A549 (cell line): ENCODE measurements around the gene STAMBPL1. TPM values are rescaled to one million over a fixed set of nuclear protein-coding genes. Genes with fewer than 3 reads are reported as not detected.

ENCODE experiments used
- ATAC-seq, 2 experiments: fragments of 200-7000 bp in 1 of 2; fragments of >200 bp in 1 of 2; cut with Nextera tagmentation in 1 of 2; cut with Tn5 transposase in 1 of 2; 3 replicates each; pipeline versions ENCODE4 v1.8.0 to v1.9.1; 2018 to 2020; ENCODE audit warnings: mild to moderate bottlenecking in 1 of 2, moderate library complexity in 1 of 2
- CTCF ChIA-PET: fragments of 300-600 bp; sonication (Branson Sonifier 250); formaldehyde crosslinking; extraction: SDS; loops from one replicate; lab custom pipeline; 2021; ENCODE audit warnings: antibody characterized with exemption, inconsistent platforms; lab: Yijun Ruan, JAX
- POLR2A ChIA-PET: fragments of 350-600 bp; formaldehyde crosslinking; extraction: SDS; loops from one replicate; lab custom pipeline; 2021; ENCODE audit warnings: antibody characterized with exemption, inconsistent platforms; lab: Yijun Ruan, JAX
- DNase-seq, 2 experiments: peaks; one replicate each; pipeline versions ENCODE4 v3.0.0 to v3.0.0-alpha.2; 2011 to 2016; ENCODE audit warnings: low read depth in 1 of 2, low spot score in 1 of 2
- FAIRE-seq: peaks from 2 replicates; lab custom pipeline; 2011; peaks lifted over from hg19 to GRCh38; lab: Jason Lieb, UNC
- H3K27ac ChIP-seq, 2 experiments: fragments of >200 bp; sonication (Bioruptor Twin); formaldehyde crosslinking; 3 replicates each; pipeline ENCODE4 v1.5.1; 2016 to 2017
- H3K4me1 ChIP-seq: fragments of >200 bp; sonication (Bioruptor Twin); formaldehyde crosslinking; 3 replicates; pipeline ENCODE4 v1.6.1; 2016
- H3K4me2 ChIP-seq: fragments of >200 bp; sonication (Bioruptor Twin); formaldehyde crosslinking; 3 replicates; pipeline ENCODE4 v1.6.1; 2016
- H3K4me3 ChIP-seq: fragments of >200 bp; sonication (Bioruptor Twin); formaldehyde crosslinking; 3 replicates; pipeline ENCODE4 v1.5.1; 2016
- H3K9me3 ChIP-seq: fragments of >200 bp; sonication (Bioruptor Twin); formaldehyde crosslinking; 3 replicates; pipeline ENCODE4 v1.6.1; 2016
- BHLHE40 ChIP-seq: IDR thresholded peaks from 2 replicates; pipeline ENCODE4 v1.6.1; 2012; ENCODE audit warnings: low read depth, low read length, inconsistent platforms
- CEBPB ChIP-seq, 2 experiments: fragments of >200 bp in 1 of 2; sonication (Bioruptor Twin) in 1 of 2; formaldehyde crosslinking in 1 of 2; IDR thresholded peaks; 2 replicates each; pipeline ENCODE4 v1.6.1; 2012 to 2016
- CTCF ChIP-seq: fragments of >200 bp; sonication (Bioruptor Twin); formaldehyde crosslinking; IDR thresholded peaks from 3 replicates; pipeline ENCODE4 v1.5.1; 2016
- ELK1 ChIP-seq: fragments of 150-350 bp; IDR thresholded peaks from 2 replicates; pipeline ENCODE4 v1.6.1; 2014; ENCODE audit warnings: low read depth, mild to moderate bottlenecking, low read length
- EP300 ChIP-seq, 2 experiments: fragments of >200 bp; sonication (Bioruptor Twin); formaldehyde crosslinking; IDR thresholded peaks; 2 replicates in 1 of 2; 3 replicates in 1 of 2; pipeline ENCODE4 v1.6.1; 2016 to 2017
- HES2 ChIP-seq: fragments of >200 bp; sonication (Bioruptor Twin); formaldehyde crosslinking; IDR thresholded peaks from 2 replicates; pipeline ENCODE4 v1.6.1; 2016
- KDM5A ChIP-seq: fragments of 200-600 bp; sonication (generic); IDR thresholded peaks from 2 replicates; pipeline ENCODE4 v1.6.1; 2016; ENCODE audit warnings: antibody characterized with exemption, mild to moderate bottlenecking
- PBX3 ChIP-seq: IDR thresholded peaks from 2 replicates; pipeline ENCODE4 v1.6.1; 2012
- RNF2 ChIP-seq: fragments of 200-600 bp; sonication (generic); IDR thresholded peaks from 2 replicates; pipeline ENCODE4 v1.6.1; 2016; ENCODE audit warnings: low read depth, mild to moderate bottlenecking, antibody characterized with exemption, moderate library complexity, borderline replicate concordance
- SREBF2 ChIP-seq: fragments of 450-650 bp; IDR thresholded peaks from 2 replicates; pipeline ENCODE4 v1.6.1; 2014; ENCODE audit warnings: mild to moderate bottlenecking, moderate library complexity
- ZC3H11A ChIP-seq: fragments of 450-650 bp; IDR thresholded peaks from 2 replicates; pipeline ENCODE4 v1.6.1; 2014; ENCODE audit warnings: antibody characterized with exemption, mild to moderate bottlenecking
- ZFP36 ChIP-seq: fragments of 450-650 bp; IDR thresholded peaks from 2 replicates; pipeline ENCODE4 v1.6.1; 2014; ENCODE audit warnings: borderline replicate concordance; ENCODE audit not compliant: partially characterized antibody
- WGBS: methylation state at CpG from one replicate; pipeline ENCODE4 v1.1.6; 2017; ENCODE audit errors: missing lambda C conversion rate; 5-methylcytosine and 5-hydroxymethylcytosine counted together
- polyA plus RNA-seq, 4 experiments: library from polyadenylated mRNA; depleted of rRNA in 3 of 4; stranded (reverse); fragments of >200 nt; fragmentation: RNase III in 1 of 4; extraction: RNeasy Plus Mini Kit Qiagen cat#74134 plus additional on column Dnase treatment in 1 of 4; gene quantifications; 2 replicates in 3 of 4; 3 replicates in 1 of 4; pipeline ENCODE4 v1.2.3, GENCODE V29; 2011 to 2017
- TF ChIP-seq, protein P1 (sequence below): IDR thresholded peaks from 2 replicates; pipeline ENCODE4 v1.6.1; 2012
- TF ChIP-seq, protein P2 (sequence below): fragments of 200-600 bp; sonication (generic); IDR thresholded peaks from 2 replicates; pipeline ENCODE4 v1.6.1; 2016; ENCODE audit warnings: antibody characterized with exemption, mild to moderate bottlenecking, moderate library complexity

The STAMBPL1 gene
- polyA plus RNA-seq, 2 of the 4 experiments (the other 2 are of a cell fraction): 29.0 to 32.1 TPM

DNA sequence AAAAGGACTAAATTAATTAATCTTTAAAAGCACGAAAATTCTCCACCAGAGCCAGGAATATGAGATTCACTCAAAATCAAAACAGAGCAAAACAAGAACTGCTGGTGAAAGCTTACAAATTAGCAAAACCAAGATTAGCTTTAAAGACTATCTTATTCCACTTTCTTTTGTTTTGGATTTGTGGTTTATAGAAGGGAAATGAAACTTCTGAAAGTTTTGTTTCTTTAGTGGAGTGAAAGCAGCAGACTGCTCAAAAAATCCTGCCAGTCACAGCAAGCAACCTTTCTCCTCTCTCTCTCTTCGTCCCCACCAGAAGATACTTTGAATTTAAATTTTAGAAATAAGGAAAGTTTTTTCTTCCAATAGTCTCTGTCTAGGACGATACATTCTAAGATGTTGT lies 64.8 kb downstream of the STAMBPL1 start (continued):
- TF ChIP-seq, protein P1, sequence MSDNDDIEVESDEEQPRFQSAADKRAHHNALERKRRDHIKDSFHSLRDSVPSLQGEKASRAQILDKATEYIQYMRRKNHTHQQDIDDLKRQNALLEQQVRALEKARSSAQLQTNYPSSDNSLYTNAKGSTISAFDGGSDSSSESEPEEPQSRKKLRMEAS: no peak
- TF ChIP-seq SREBF2 (no peak), ELK1 (no peak)

DNA sequence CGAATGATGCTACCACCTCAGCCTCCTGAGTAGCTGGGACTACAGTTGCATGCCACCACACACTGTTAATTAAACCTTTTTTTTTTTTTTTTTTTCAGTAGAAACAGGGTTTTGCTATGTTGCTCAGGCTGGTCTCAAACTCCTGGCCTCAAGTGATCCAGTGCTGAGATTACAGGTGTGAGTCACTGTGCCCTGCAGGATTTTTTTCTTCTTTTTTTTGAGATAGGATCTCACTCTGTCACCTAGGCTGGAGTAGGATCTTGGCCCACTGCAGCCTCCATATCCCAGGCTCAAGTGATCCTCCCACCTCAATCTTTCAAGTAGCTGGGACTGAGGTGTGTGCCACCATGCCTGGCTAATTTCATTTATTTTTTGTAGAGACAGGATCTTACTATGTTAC lies 66.2 kb downstream of the STAMBPL1 start:
- Histone ChIP-seq H3K4me3 (no peak overlapping the region), H3K4me2 (no peak overlapping the region), H3K4me1 (no peaks in the 10 kb centered on the region), H3K9me3 (no peaks in the 10 kb centered on the region), H3K27ac (no peak overlapping the region)
- DNase-seq: no peak
- no peak for FAIRE-seq
- ChIA-PET CTCF (interaction anchor here (1.0 to 6.8 kb wide), 4 partner anchors 12 to 382 kb away, joined by 3 to 93 read pairs (median 24); no protein-coding TSS in a partner anchor), POLR2A (no interaction called here)
- no peak for TF ChIP-seq EP300 (IDR thresholded peaks at IDR 0.05)
- no peak for TF ChIP-seq CEBPB (IDR thresholded peaks at IDR 0.05)
- no peak for TF ChIP-seq ZFP36
- TF ChIP-seq KDM5A: no peak
- TF ChIP-seq HES2: no peak
- no peak for TF ChIP-seq ELK1
- no peak for TF ChIP-seq ZC3H11A
- no peak for TF ChIP-seq PBX3
- TF ChIP-seq RNF2: no peak
- TF ChIP-seq, protein P2, sequence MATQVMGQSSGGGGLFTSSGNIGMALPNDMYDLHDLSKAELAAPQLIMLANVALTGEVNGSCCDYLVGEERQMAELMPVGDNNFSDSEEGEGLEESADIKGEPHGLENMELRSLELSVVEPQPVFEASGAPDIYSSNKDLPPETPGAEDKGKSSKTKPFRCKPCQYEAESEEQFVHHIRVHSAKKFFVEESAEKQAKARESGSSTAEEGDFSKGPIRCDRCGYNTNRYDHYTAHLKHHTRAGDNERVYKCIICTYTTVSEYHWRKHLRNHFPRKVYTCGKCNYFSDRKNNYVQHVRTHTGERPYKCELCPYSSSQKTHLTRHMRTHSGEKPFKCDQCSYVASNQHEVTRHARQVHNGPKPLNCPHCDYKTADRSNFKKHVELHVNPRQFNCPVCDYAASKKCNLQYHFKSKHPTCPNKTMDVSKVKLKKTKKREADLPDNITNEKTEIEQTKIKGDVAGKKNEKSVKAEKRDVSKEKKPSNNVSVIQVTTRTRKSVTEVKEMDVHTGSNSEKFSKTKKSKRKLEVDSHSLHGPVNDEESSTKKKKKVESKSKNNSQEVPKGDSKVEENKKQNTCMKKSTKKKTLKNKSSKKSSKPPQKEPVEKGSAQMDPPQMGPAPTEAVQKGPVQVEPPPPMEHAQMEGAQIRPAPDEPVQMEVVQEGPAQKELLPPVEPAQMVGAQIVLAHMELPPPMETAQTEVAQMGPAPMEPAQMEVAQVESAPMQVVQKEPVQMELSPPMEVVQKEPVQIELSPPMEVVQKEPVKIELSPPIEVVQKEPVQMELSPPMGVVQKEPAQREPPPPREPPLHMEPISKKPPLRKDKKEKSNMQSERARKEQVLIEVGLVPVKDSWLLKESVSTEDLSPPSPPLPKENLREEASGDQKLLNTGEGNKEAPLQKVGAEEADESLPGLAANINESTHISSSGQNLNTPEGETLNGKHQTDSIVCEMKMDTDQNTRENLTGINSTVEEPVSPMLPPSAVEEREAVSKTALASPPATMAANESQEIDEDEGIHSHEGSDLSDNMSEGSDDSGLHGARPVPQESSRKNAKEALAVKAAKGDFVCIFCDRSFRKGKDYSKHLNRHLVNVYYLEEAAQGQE: no peak
- TF ChIP-seq BHLHE40: no peak
- TF ChIP-seq CTCF: no peak
- WGBS: 94% methylated on average over 1 of the region's 1 CpG
- ATAC-seq: no peak
